Activated B cell treated with CpG ODN at 0.5 μM for 24 hours (primary cell): Measurements from ENCODE around the gene MPPED1. TPM values are rescaled to one million over a fixed set of nuclear protein-coding genes. Genes with fewer than 3 reads are reported as not detected.

ENCODE experiments used
- ATAC-seq: fragments of 200-7000 bp; cut with Tn5 transposase; one replicate; pipeline ENCODE4 v1.10.0; 2021; ENCODE audit warnings: low read depth, mild to moderate bottlenecking, moderate library complexity
- CTCF ChIA-PET: fragments of 350-600 bp; sonication (Branson Sonifier 250); formaldehyde crosslinking; loops from one replicate; lab custom pipeline; 2021; ENCODE audit warnings: antibody characterized with exemption; lab: Charles Lee
- POLR2A ChIA-PET: fragments of 350-600 bp; sonication (Branson Sonifier 250); formaldehyde crosslinking; loops from one replicate; lab custom pipeline; 2021; ENCODE audit warnings: antibody characterized with exemption; lab: Charles Lee
- DNase-seq: peaks from one replicate; pipeline ENCODE4 v3.0.0; 2022
- H3K27ac Mint-ChIP-seq: one replicate; pipeline ENCODE4 v1.8.0; 2020; ENCODE audit warnings: mixed read lengths
- H3K27me3 Mint-ChIP-seq: one replicate; pipeline ENCODE4 v1.8.0; 2021; ENCODE audit warnings: mixed read lengths
- H3K36me3 Mint-ChIP-seq: one replicate; pipeline ENCODE4 v1.8.0; 2021; ENCODE audit warnings: low read depth, mixed read lengths
- H3K4me1 Mint-ChIP-seq: one replicate; pipeline ENCODE4 v1.8.0; 2021; ENCODE audit warnings: mixed read lengths
- H3K4me3 Mint-ChIP-seq: one replicate; pipeline ENCODE4 v1.8.0; 2020; ENCODE audit warnings: mild to moderate bottlenecking, mixed read lengths
- H3K9me3 Mint-ChIP-seq: one replicate; pipeline ENCODE4 v1.8.0; 2020; ENCODE audit warnings: mixed read lengths
- CTCF ChIP-seq: fragments of 200-600 bp; IDR thresholded peaks from one replicate; pipeline ENCODE4 v1.8.0; 2022; ENCODE audit warnings: antibody characterized with exemption, mild to moderate bottlenecking
- intact Hi-C: fragments of 100-400 bp; cut with micrococcal nuclease; formaldehyde crosslinking; loops from one replicate; pipeline ENCODE4 v1.15.1; 2024
- total RNA-seq: library from RNA; stranded (reverse); gene quantifications from 2 replicates; pipeline ENCODE4 v1.2.3, GENCODE V29; 2022

Gene MPPED1
- total RNA-seq, 1 donor from 2014 or later = not detected

DNA sequence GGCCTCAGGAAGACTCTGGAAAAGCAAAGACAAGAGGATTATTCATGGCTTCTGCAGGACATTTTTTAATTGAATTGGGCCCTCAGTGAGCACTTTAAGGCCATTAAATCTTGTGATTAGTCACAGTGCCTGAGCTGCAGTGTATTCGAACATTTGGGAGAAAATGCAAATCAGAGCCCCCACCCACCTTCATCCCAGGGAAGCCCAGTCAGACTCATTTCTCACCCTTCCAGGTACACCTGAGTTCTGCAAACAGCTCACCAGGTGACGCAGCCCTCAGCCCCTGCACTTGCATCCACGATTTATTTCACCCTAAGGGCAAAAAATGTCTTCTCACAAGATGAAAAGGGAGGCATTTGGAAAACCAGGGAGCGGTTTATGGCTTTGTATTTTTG lies 128.7 kb downstream of the MPPED1 start:
- H3K27ac Mint-ChIP-seq = no peak overlapping the region

DNA sequence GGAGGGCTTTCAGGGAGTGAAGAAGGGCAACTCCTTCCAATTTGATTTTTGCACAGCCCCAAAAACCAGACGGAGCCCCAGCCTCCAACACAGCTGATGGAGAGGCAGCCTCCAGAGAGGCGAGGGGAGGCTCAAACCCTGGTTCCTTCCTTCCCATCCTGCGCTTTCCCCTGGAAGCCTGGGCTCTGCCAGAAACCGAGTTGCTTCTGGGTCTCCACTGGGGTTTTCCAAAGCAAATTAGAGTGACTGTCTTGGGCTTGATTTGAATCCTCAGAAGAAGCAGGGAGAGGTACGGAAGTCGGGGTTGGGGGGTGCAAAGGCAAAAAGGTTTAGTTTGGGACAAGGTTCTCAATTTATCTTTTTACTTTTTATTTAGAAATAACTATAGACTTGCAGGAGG lies 129.2 kb downstream of the MPPED1 start:
- POLR2A ChIA-PET = no interaction called here
- Mint-ChIP-seq H3K9me3 (no peaks in the 10 kb centered on the region), H3K36me3 (no peaks in the 10 kb centered on the region), H3K27me3 (peaks cover 16% of the 10 kb centered on the region), H3K4me1 (no peaks in the 10 kb centered on the region), H3K4me3 (no peak overlapping the region), H3K27ac (no peak overlapping the region)
- intact Hi-C loops = no loop called here
- TF ChIP-seq CTCF = no peak
- DNase-seq = no peak
- no peak for ATAC-seq
- CTCF ChIA-PET = no interaction called here

More for the DNA sequence above, 128.7 kb downstream of the MPPED1 start:
- H3K36me3 Mint-ChIP-seq = no peaks in the 10 kb centered on the region
- peaks cover 19% of the 10 kb centered on the region for H3K27me3 Mint-ChIP-seq
- no peaks in the 10 kb centered on the region for H3K4me1 Mint-ChIP-seq
- CTCF ChIA-PET = no interaction called here
- ATAC-seq (no peak), DNase-seq (no peak)
- H3K9me3 Mint-ChIP-seq = no peaks in the 10 kb centered on the region
- intact Hi-C loops = no loop called here
- TF ChIP-seq CTCF = no peak
- POLR2A ChIA-PET = no interaction called here
- no peak overlapping the region for H3K4me3 Mint-ChIP-seq

DNA sequence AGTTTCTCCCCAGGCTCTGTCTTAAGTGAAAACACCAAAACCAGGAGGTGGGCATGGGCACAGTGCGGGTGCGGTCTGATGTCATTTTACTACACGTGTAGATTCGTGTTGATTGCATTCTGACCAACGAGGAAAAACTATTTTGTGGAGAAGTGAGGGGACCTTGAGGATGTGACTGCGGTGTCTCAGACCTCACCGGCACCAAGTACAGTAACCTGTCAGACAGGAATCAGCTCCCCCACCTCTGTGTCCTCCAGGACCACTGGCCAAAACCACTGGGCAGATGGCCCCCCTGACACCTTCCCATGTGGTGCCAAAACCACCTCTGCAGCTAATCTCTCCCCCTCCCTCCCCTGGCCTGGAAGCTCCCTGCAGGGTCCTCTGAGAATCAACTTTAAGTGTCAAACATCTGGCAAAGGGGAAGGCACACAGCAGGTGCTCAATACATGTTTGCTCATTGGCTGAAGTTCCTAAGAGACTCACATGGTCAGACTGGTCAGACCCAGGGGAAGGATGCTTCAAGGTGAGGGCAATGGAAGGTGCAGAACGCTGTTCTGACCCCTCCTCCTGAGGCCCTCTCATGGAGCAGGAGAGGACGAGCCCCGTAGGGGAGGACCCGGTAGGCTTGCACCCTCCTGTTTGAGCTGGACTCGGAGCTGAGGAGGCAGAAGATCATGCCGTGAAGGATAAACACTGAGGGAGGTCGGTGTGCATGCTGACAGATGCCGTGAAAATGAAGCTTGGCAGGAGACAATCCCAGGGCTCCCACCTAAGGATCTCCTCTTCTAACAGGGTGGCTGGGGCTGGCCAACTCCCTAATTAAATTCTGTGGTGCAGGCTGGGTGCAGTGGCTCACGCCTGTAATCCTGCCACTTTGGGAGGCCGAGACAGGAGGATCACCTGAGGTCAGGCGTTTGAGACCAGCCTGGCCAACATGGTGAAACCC lies 129.9 kb downstream of the MPPED1 start:
- POLR2A ChIA-PET = no interaction called here
- ATAC-seq = no peak
- H3K9me3 Mint-ChIP-seq = no peaks in the 10 kb centered on the region
- H3K4me3 Mint-ChIP-seq = no peak overlapping the region
- H3K27me3 Mint-ChIP-seq = peaks cover 16% of the 10 kb centered on the region
- H3K27ac Mint-ChIP-seq = no peak overlapping the region
- no peak for DNase-seq
- CTCF ChIA-PET = no interaction called here
- H3K4me1 Mint-ChIP-seq = no peaks in the 10 kb centered on the region
- intact Hi-C loops = no loop called here
- no peaks in the 10 kb centered on the region for H3K36me3 Mint-ChIP-seq
- TF ChIP-seq CTCF = no peak

DNA sequence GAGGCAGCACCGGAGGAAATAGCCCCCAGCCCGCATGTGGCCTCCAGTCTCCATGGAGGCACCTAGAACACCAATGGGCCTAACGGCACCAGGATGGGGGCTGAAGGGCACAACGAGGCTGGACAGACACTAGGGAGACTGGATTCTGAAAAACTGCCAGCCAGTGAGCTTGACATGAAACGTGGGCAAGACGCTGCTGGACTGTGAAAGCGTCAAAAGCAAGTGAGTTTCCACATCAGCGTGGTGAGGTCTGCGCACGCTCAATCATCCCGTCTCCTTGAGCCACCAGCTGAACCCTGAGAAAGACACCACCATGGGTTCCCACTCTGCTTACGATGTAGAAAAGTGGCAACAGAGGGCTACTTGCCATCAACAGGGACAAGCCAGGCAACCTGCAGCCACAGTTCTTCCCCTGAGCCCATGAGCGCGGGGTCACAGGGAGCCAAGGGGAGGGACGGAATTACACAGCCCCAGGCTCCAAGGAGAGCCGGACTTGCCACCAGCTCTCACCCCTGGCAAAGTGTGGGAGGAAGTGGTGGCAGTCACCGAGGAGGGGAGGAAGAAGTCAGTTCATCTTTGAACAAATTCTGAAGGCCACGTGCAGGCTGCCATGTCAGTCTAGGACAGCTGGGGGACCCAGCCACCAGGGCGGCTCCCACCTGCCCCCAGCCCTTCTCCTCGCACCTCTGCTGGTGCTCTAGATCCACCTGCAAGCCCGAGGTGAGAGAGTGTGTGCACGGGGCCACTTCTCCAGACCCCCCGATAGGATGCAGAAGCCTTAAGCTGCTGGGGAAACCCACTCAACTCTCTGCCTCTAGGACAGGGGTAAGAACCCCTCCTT lies 131.1 kb downstream of the MPPED1 start:
- ATAC-seq = no peak
- intact Hi-C loops = no loop called here
- ChIA-PET POLR2A (no interaction called here), CTCF (no interaction called here)
- peaks cover 15% of the 10 kb centered on the region for H3K27me3 Mint-ChIP-seq
- no peak overlapping the region for H3K27ac Mint-ChIP-seq
- H3K36me3 Mint-ChIP-seq = no peaks in the 10 kb centered on the region
- no peaks in the 10 kb centered on the region for H3K4me1 Mint-ChIP-seq
- no peak for TF ChIP-seq CTCF
- no peaks in the 10 kb centered on the region for H3K9me3 Mint-ChIP-seq
- DNase-seq = no peak
- no peak overlapping the region for H3K4me3 Mint-ChIP-seq
